Type B pancreatic cell (in vitro differentiated cells): ENCODE results near the gene POLE2. TPM values are rescaled to one million over a fixed set of nuclear protein-coding genes. Genes with fewer than 3 reads are reported as not detected.

ENCODE experiments used
- DNase-seq: peaks from one replicate; pipeline ENCODE4 v3.0.0; 2021; ENCODE audit warnings: mixed read lengths; ENCODE audit not compliant: unreplicated experiment; ENCODE audit errors: extremely low spot score
- H3K27ac Mint-ChIP-seq: 2 replicates; pipeline ENCODE4 v1.8.0; 2021; ENCODE audit warnings: mild to moderate bottlenecking, mixed read lengths
- H3K27me3 Mint-ChIP-seq: 2 replicates; pipeline ENCODE4 v1.8.0; 2021; ENCODE audit warnings: mixed read lengths
- H3K36me3 Mint-ChIP-seq: 2 replicates; pipeline ENCODE4 v1.8.0; 2021; ENCODE audit warnings: mixed read lengths
- H3K4me1 Mint-ChIP-seq: one replicate; pipeline ENCODE4 v1.8.0; 2021; ENCODE audit warnings: mixed read lengths; ENCODE audit not compliant: unreplicated experiment
- H3K4me3 Mint-ChIP-seq: 2 replicates; pipeline ENCODE4 v1.8.0; 2021; ENCODE audit warnings: mild to moderate bottlenecking, mixed read lengths
- H3K9me3 Mint-ChIP-seq: 2 replicates; pipeline ENCODE4 v1.8.0; 2021; ENCODE audit warnings: mixed read lengths
- CTCF ChIP-seq: fragments of 200-600 bp; sonication (generic); conservative IDR thresholded peaks from 2 replicates; pipeline ENCODE4 v1.5.0; 2021; ENCODE audit warnings: antibody characterized with exemption, mild to moderate bottlenecking
- total RNA-seq: library from RNA; stranded (reverse); gene quantifications from 2 replicates; pipeline ENCODE4 v1.2.1, GENCODE V29; 2021; ENCODE audit warnings: low replicate concordance

POLE2 gene
- total RNA-seq, 1 donor from 2014 or later = 16.6 TPM

DNA sequence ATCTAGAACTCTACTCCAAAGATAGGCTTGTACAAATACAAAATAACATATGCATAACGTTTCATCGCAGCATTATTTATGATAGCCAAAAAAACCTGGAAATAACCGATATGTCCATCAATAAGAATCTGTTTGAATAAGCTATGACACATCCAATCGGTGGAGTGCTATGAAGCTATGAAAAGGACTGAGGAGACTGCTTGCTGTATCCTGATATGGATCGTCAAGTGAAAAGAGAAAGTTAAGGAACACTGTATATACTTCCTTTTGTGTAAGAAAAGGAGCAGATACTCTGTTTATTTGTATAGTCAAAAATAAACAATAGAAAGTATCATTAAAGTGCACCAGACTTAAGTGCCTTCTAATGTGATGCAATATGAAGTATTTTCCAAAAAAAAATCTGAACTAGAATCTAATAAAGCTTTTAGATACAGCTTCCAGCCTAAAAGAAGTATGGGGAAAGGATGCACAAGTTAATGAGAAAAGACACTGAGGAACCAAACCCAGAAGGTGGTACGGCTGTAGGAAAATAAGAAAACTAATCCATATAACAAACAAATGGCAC is 4.3 kb upstream of the POLE2 start:
- TF ChIP-seq CTCF = no peak
- Mint-ChIP-seq H3K36me3 (no peaks in the 10 kb centered on the region), H3K9me3 (peaks cover 4% of the 10 kb centered on the region), H3K27me3 (no peaks in the 10 kb centered on the region), H3K27ac (peak overlapping the region; percentile 87), H3K4me3 (peak overlapping the region; percentile 87), H3K4me1 (peaks cover 22% of the 10 kb centered on the region)
- DNase-seq = no peak

DNA sequence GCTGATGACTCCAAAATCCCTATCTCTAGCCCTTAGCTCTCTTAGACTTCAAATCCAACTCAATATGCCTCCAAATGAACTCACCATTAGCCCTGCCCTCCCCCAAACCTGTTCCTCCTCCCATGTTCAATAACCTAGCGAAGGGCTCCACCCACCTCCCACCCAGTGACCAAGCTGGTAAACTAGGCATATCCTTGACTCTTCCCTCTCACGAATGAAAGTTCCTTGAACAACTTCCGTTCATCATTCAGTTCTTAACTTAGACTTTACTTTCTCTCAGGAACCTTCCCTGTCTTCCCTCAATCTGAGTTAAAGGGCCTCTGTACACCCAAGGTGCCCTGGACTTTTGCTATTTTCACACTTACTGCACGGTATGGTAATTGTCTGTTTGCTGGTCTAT is 3.0 kb upstream of the POLE2 start:
- Mint-ChIP-seq H3K27ac (peak overlapping the region; percentile 39), H3K4me1 (peaks cover 25% of the 10 kb centered on the region), H3K36me3 (no peaks in the 10 kb centered on the region), H3K4me3 (peak overlapping the region; percentile 87), H3K27me3 (no peaks in the 10 kb centered on the region), H3K9me3 (peaks cover 4% of the 10 kb centered on the region)
- no peak for DNase-seq
- no peak for TF ChIP-seq CTCF

DNA sequence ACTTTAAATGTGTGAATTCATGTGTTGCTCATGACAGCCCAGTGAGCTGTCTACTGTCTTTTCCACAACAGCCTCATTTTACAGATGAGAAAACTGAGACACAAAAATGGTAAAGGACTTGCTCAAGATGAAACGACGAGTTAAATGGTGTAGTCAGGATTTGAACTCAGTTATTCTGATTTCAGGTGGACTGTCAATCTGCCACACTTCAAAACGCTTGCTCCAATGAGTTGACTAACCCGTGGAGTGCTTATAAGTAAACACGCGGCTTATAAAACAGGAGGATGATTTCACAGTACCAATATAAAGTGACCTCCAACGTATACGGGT is 652 bp upstream of the POLE2 start:
- no peak for DNase-seq
- no peak for TF ChIP-seq CTCF
- H3K9me3 Mint-ChIP-seq = peaks cover 4% of the 10 kb centered on the region
- H3K4me3 Mint-ChIP-seq = peak overlapping the region; percentile 91
- peaks cover 21% of the 10 kb centered on the region for H3K4me1 Mint-ChIP-seq
- peak overlapping the region; percentile 85 for H3K27ac Mint-ChIP-seq
- no peaks in the 10 kb centered on the region for H3K27me3 Mint-ChIP-seq
- no peaks in the 10 kb centered on the region for H3K36me3 Mint-ChIP-seq

GRCh38 chr14:49686425-49686824 is 1.6 kb downstream of the POLE2 start:
- Mint-ChIP-seq H3K27me3 (no peaks in the 10 kb centered on the region), H3K4me3 (peak overlapping the region; percentile 91), H3K36me3 (peaks cover 4% of the 10 kb centered on the region), H3K9me3 (peaks cover 4% of the 10 kb centered on the region), H3K4me1 (peaks cover 17% of the 10 kb centered on the region), H3K27ac (peak overlapping the region; percentile 39)
- no peak for TF ChIP-seq CTCF
- no peak for DNase-seq

DNA sequence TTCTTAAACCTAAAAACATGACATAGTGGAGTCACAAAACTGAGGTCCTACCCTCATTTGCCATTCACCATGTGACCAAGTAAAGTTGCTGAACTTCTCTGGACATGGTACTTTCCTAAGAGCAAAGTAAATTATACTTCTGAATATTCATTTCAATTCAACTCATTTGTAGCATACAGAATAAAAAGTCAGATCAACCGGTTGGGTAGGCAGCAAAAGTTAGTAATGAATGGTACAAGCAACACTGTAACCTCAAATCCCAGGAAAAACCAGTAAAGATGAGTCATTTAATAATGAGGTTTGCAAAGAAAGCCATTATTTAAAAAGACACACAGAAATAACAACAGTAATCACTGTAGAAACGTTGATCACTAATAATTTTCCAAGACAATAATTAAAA is 8.7 kb downstream of the POLE2 start:
- Mint-ChIP-seq H3K9me3 (no peaks in the 10 kb centered on the region), H3K36me3 (peaks cover 7% of the 10 kb centered on the region)

More for the DNA sequence above, 8.7 kb downstream of the POLE2 start:
- no peak for DNase-seq
- Mint-ChIP-seq H3K27ac (no peak overlapping the region), H3K4me3 (no peak overlapping the region), H3K27me3 (no peaks in the 10 kb centered on the region), H3K4me1 (no peaks in the 10 kb centered on the region)
- TF ChIP-seq CTCF = no peak
